NCI-H2107 (cell line): ENCODE measurements around the gene LCMT1.
"Not testable (repeated sequence)": the region's sequence is repeated elsewhere in the genome, so short reads cannot be mapped to it uniquely, and the experiment has no call there.

Experiments used
- DNase-seq: peaks from one replicate; lab custom pipeline; 2025; lab: John Stamatoyannopoulos, UW

LCMT1 gene

GRCh38 chr16:25143928-25144327 lies 32.4 kb downstream of the LCMT1 start:
- DNase-seq: no peak

DNA sequence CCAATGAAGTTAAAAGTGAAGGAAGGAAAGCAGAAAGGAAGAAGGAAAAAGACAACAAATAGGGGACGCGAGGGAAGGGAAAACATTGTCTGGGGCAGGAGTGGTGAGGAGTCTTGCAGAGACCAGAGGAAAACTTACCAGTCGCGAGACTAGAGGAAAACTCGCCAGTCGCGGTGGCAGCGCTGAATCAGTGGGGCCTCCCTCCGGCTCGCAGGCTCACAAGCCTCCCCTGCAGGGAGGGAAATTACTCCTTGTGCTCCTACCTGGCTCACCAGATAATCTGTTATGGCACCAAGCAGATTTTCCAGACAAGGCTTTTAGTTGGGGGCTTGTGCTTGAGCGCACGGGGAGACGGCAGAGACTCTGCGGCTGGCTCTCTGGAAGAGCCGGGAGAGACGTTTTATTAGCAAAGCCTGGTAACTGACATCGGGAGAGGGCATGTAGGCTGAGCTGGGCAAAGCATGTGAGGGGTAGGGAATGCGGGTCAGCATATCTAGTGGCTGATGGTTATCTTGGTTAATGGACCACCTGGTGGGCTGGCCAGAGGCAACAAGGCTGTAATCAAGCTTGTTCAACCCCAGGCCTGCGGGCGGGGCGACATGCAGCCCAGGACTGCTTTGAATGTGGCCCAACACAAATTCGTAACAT lies 37.1 kb downstream of the LCMT1 start:
- DNase-seq: no peak

- DNase-seq: no peak
Observed at GRCh38 chr16:25151996-25152395, 40.5 kb downstream of the LCMT1 start.

GRCh38 chr16:25155553-25156460 lies 44.3 kb downstream of the LCMT1 start:
- DNase-seq: no peak

DNA sequence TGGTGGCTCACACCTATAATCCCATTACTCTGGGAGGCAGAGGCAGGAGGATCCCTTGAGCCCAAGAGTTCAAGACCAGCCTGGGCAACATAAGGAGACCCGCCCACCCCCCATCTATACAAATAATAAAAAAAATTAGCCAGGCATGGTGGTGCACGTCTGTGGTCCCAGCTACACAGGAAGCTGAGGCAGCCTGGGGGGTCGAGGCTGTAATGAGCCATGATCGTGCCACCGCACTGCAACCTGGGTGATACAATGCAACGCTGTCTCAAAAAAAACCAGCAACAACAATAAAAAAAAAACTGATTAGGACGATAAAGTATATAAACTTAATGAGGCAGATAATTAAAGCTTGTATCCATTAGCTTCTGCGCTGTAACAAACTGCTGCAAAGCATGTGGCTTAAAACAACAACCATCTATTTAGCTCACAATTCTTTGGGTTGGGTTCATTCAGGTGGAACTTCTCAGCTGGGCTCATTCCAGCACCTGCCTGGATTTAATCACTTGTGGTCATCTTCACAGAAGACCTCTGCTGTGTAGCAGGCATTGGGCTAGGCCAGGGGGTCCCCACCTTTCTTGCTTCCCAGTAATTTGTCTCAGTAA lies 45.8 kb downstream of the LCMT1 start:
- no peak for DNase-seq

DNA sequence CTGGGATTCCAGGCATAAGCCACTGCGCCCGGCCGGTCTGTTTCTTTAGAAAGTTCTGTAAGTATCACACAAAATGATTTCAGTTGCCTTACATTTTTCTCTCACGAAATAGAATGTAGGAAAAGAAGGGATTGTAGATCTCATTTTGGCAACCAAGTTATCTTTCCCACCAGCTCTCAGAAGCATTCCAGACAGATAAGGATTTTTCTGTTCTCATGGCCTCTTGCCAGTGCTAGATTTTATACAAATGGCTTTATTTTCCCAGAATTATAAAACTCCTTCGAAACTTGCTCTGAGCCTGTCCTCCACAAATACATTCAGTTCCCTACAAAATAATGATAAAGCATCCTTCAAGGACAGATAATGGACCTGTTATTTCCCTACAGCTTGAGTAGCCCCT lies 46.9 kb downstream of the LCMT1 start:
- no peak for DNase-seq

DNA sequence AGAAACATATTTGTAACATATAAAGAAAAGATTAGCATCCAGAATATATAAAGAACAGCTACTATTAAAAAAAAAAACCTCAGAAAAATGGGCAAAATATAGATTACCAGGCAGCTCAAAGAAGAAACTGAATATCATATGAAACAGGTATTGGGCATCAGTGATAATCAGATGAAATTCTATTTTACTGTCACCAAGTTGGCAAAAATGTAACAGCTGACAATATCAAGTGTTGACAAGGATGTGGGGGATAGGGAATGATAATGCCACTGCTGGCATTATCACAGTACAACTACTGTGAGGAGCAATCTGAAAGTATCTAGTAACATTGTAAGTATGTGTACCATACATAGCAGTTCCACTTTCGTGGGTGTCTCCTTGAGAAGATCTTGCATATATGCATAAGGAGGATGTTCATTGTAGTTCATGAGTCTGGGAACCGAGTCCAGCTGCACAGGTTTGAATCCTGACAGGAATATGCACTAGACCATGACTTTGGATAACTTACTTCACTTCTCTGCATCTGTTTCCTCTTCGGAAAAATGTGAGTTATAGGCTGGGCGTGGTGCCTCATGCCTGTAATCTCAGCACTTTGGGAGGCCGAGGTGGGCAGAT lies 50.3 kb downstream of the LCMT1 start:
- DNase-seq: no peak

DNA sequence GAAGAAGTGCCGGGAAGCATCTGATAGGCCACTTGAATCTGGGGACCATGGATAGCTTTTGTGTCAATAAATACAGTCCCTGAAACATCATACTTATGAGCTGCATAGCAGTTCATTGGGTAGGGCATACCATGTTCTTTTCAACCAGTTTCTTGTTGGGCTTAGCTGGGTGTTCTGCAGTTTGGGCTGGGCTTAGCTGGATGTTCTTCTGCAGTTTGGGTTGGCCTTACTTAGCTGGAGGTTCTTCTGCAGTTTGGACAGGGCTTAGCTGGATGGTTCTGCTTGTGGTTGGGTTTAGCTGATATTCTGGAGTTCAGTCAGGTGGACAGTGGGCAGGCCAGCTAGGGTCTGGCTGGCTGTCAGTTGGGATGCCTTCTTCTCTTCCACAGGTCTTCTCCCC lies 52.1 kb downstream of the LCMT1 start:
- no peak for DNase-seq

- no peak for DNase-seq
Observed at GRCh38 chr16:25165284-25165683, 53.7 kb downstream of the LCMT1 start.

DNA sequence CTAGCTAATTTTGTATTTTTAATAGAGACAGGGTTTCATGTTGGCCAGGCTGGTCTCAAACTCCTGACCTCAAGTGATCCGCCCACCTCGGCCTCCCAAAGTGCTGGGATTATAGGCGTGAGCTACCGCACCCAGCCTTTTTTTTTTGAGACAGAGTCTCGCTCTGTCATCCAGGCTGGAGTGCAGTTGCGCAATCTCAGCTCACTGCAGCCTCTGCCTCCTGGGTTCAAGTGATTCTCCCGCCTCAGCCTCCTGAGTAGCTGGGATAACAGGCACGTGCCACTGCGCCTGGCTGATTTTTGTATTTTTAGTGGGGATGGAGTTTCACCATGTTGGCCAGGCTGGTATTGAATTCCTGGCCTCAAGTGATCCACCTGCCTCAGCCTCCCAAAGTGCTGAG lies 56.4 kb downstream of the LCMT1 start:
- DNase-seq: not testable (repeated sequence)

DNA sequence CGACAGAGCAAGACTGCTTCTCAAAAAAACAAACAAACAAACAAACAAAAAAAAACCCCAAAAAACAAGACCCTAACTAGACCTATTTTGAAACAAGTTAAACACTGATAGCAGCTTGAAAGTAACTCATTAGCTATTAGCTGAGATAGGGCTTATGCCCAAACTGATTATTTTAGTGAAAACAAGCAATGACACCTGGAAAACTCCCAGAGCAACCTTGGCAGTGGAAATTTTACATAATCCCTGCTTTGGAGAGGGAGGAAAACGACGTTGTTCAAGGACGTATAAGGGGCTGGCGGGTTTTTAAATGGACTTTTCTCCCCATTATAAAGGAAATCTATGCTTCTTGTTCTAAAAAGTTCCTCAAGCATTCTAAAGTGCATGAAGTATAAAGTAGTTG lies 59.8 kb downstream of the LCMT1 start:
- DNase-seq: no peak

GRCh38 chr16:25172831-25173230 lies 61.3 kb downstream of the LCMT1 start:
- DNase-seq: no peak

GRCh38 chr16:25174285-25174684 lies 62.7 kb downstream of the LCMT1 start:
- DNase-seq: no peak

DNA sequence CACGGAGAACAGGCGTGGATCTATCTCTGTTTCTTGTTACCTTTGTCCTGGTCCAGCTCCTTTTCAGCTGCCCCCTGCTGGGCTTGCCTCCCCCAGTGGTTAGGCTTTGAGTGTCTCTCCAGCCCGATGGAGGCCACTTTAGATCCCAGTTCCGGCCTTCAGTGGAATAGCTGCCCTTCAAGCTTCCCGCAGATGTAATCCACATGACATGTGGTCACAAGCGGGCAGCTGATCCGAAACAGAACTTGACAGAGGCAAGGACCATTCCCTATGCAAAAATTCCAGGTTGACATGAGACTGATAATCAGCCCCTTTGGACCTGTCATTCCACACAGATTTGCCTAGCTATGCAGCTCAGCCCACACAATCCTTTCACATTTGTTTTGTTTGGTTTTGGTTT lies 64.6 kb downstream of the LCMT1 start:
- DNase-seq: no peak

GRCh38 chr16:25177512-25177830 lies 65.9 kb downstream of the LCMT1 start:
- no peak for DNase-seq

GRCh38 chr16:25177831-25178688 lies 66.5 kb downstream of the LCMT1 start:
- DNase-seq: no peak

GRCh38 chr16:25181236-25181635 lies 69.7 kb downstream of the LCMT1 start:
- not testable (repeated sequence) for DNase-seq

DNA sequence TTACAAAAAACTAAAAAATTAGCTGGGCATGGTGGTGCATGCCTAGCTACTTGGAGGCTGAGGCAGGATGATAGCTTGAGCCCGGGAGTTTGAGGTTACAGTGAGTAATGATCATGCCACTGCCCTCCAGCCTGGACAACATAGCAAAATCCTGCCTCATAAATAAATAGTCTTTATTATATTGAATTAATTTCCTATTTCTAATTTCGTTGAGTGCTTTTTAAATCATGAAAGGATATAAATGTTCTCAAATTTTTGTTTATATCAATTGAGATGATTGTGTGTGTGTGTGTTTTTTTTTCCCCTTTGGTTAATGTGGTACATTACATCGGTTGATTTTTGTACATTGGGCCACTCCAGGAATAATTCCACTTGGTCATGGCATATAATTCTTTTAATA lies 73.2 kb downstream of the LCMT1 start:
- no peak for DNase-seq

GRCh38 chr16:25187491-25187795 lies 75.9 kb downstream of the LCMT1 start:
- no peak for DNase-seq

DNA sequence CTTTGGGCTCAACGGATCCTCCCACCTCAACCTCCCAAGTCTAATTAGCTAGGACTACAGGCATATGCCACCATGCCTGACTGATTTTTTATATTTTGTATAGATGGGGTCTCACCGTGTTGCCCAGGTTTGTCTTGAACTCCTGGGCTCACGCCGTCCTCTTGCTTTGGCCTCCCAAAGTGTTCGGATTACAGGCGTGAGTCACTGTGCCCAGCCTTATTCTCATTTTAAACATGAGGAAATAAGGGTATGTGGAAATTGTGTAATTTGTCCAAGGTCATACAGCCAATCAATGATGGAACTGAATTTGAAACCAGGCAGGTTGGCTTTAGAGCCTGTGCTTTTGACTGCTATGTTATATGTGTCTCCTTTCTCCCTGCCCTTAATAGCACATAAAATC lies 77.8 kb downstream of the LCMT1 start:
- no peak for DNase-seq

DNA sequence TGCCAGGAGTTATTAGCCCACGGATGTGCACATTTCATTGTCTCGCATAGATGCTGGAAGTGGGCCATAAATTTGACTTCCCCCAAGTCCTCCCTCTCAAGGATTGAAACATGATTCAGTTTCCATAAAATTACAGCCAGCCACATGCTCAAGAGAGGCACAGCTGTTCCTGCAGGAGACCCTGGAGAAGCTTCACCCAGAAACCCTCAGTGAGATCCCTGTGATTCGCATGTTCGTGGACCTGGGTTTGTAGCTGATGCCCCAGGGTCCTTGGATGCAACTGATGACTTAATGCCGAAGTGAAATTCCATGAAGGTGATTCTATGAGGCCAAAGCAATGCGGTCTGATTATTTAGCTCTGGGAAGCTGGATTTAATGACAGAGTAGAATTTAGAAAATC lies 80.6 kb downstream of the LCMT1 start:
- DNase-seq: no peak

- DNase-seq: no peak
Observed at GRCh38 chr16:25194273-25194878, 82.8 kb downstream of the LCMT1 start.
